NCI-H2227 (cell line): ENCODE measurements around the gene CTTN.
A peak's percentile ranks its signal among the peaks of the same experiment; 100 is the strongest.

Experiments used
- DNase-seq: peaks from one replicate; lab custom pipeline; 2025; ENCODE audit not compliant: unreplicated experiment; lab: John Stamatoyannopoulos, UW

CTTN gene

GRCh38 chr11:70473186-70473872 lies 75.0 kb downstream of the CTTN start:
- DNase-seq: no peak

- no peak for DNase-seq
These were observed 75.8 kb downstream of the CTTN start for GRCh38 chr11:70473873-70474690.

GRCh38 chr11:70474710-70475109 lies 76.4 kb downstream of the CTTN start:
- DNase-seq: no peak

- no peak for DNase-seq
These were observed 78.3 kb downstream of the CTTN start for GRCh38 chr11:70476669-70477068.

- no peak for DNase-seq
These were observed 78.8 kb downstream of the CTTN start for GRCh38 chr11:70477176-70477575.

- DNase-seq: peak; percentile 81
These were observed 79.3 kb downstream of the CTTN start for GRCh38 chr11:70477609-70478008.

GRCh38 chr11:70478166-70478890 lies 80.0 kb downstream of the CTTN start:
- no peak for DNase-seq

GRCh38 chr11:70480711-70481110 lies 82.4 kb downstream of the CTTN start:
- no peak for DNase-seq

- DNase-seq: no peak
These were observed 83.5 kb downstream of the CTTN start for GRCh38 chr11:70481625-70482528.

GRCh38 chr11:70482529-70482917 lies 84.2 kb downstream of the CTTN start:
- DNase-seq: no peak

- DNase-seq: peak; percentile 46
These were observed 84.9 kb downstream of the CTTN start for GRCh38 chr11:70483077-70483861.

- no peak for DNase-seq
These were observed 85.6 kb downstream of the CTTN start for GRCh38 chr11:70483917-70484316.

GRCh38 chr11:70485326-70486025 lies 87.1 kb downstream of the CTTN start:
- no peak for DNase-seq

GRCh38 chr11:70486026-70486415 lies 87.7 kb downstream of the CTTN start:
- DNase-seq: no peak
